ENCODE results near the gene SH3BP5. TPM values are rescaled to one million over a fixed set of nuclear protein-coding genes. Genes with fewer than 3 reads are reported as not detected.

SH3BP5 gene
- total and polyA plus RNA-seq, 2 experiments from 2014 or later = 37.8 to 39.2 TPM

DNA sequence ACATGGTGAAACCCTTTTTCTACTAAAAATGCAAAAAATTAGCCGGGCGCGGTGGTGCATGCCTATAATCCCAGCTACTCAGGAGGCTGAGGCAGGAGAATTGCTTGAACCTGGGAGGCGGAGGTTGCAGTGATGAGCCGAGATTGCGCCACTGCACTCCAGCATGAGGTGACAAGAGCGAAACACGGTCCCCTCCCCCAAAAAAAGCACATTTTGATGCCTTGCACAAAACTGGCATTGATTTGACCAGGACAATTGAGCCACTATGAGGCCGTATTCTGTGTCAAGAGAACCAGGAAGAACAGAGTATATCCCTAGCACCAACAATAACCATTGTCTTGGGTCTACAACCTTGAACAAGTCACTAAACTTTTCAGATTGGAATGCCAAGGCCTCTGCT, 50.6 kb downstream of the SH3BP5 start:
- no peaks in the 10 kb centered on the region for H3K9me2 ChIP-seq (ENCODE audit: insufficient read depth)
- H3K27me3 ChIP-seq (replicated peaks; ENCODE audit: insufficient read depth) = no peaks in the 10 kb centered on the region
- H3K9me3 ChIP-seq (ENCODE audit: low read depth) = no peaks in the 10 kb centered on the region
- in situ Hi-C loops (cut with MboI) = no loop called here
- WGBS, 2 experiments (ENCODE audit: low coverage in 1 of 2, low lambda C conversion rate in 2 of 2, missing lambda C conversion rate in 2 of 2) = 91 to 98% methylated on average over 9 of the region's 9 CpGs
- no peaks in the 10 kb centered on the region for H4K20me1 ChIP-seq (ENCODE audit: insufficient read depth)
- no peak overlapping the region for H3K4me3 ChIP-seq
- no peak for DNase-seq
- no peak overlapping the region for H2AFZ ChIP-seq
- no peaks in the 10 kb centered on the region for H3K36me3 ChIP-seq (ENCODE audit: low read depth)
- H3K4me2 ChIP-seq (ENCODE audit: unreplicated experiment) = no peak overlapping the region
- no peak overlapping the region for H3K9ac ChIP-seq
- peaks cover 3% of the 10 kb centered on the region for H3K4me1 ChIP-seq (ENCODE audit: insufficient read depth)
- H3F3A ChIP-seq (ENCODE audit: insufficient read depth) = no peaks in the 10 kb centered on the region
- peaks cover 99% of the 10 kb centered on the region for H3K79me2 ChIP-seq (ENCODE audit: insufficient read depth)
- no peak for TF ChIP-seq EZH2phosphoT487 (IDR thresholded peaks at IDR 0.05; ENCODE audit: insufficient read depth, low read depth)
- H3K27ac ChIP-seq = no peak overlapping the region

DNA sequence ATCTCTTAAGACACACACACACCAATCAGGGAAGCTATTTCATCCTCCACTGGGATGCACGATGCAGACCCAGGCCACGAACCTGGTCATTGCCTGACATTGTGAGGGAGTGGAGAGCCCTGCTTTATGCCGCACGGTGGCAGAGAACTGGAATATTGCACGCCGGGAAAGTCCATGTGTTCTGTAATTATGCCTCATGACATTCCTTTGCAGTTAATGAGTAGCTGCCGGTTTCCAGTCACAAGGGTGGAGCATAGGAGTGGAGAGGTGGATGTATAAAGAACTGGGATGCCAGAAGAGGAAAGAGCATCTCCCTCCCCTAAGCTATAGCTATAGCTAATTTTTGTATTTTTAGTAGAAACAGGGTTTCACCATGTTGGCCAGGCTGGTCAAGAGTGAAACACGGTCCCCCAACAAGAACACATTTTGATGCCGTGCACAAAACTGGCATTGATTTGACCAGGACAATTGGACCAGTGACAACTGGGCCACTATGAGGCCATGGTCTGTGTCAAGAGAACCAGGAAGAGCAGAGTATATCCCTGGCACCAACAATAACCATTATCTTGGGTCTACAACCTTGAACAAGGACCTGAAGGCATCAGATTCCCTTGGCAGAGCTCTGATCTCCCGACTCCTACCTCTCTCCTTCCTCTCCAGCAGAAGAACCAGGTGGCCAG, 51.4 kb downstream of the SH3BP5 start:
- H3K4me3 ChIP-seq = no peak overlapping the region
- no peak overlapping the region for H3K27ac ChIP-seq
- in situ Hi-C loops (cut with MboI) = no loop called here
- TF ChIP-seq EZH2 (IDR thresholded peaks at IDR 0.05; ENCODE audit: insufficient read depth, poor library complexity, severe bottlenecking) (no peak), EZH2phosphoT487 (IDR thresholded peaks at IDR 0.05; ENCODE audit: insufficient read depth, low read depth) (no peak)
- H3K27me3 ChIP-seq (replicated peaks; ENCODE audit: insufficient read depth) = no peaks in the 10 kb centered on the region
- H3K9me3 ChIP-seq (ENCODE audit: low read depth) = no peaks in the 10 kb centered on the region
- H3K9ac ChIP-seq = no peak overlapping the region
- peaks cover 99% of the 10 kb centered on the region for H3K79me2 ChIP-seq (ENCODE audit: insufficient read depth)
- no peak for DNase-seq
- no peak overlapping the region for H3K4me2 ChIP-seq (ENCODE audit: unreplicated experiment)
- no peaks in the 10 kb centered on the region for H3K36me3 ChIP-seq (ENCODE audit: low read depth)
- H3K4me1 ChIP-seq (ENCODE audit: insufficient read depth) = peaks cover 9% of the 10 kb centered on the region
- no peaks in the 10 kb centered on the region for H3K9me2 ChIP-seq (ENCODE audit: insufficient read depth)
- no peaks in the 10 kb centered on the region for H4K20me1 ChIP-seq (ENCODE audit: insufficient read depth)
- 80 to 82% methylated on average over 10 of the region's 10 CpGs for WGBS, 2 experiments (ENCODE audit: low coverage in 1 of 2, low lambda C conversion rate in 2 of 2, missing lambda C conversion rate in 2 of 2)
- no peaks in the 10 kb centered on the region for H3F3A ChIP-seq (ENCODE audit: insufficient read depth)
- no peak overlapping the region for H2AFZ ChIP-seq

DNA sequence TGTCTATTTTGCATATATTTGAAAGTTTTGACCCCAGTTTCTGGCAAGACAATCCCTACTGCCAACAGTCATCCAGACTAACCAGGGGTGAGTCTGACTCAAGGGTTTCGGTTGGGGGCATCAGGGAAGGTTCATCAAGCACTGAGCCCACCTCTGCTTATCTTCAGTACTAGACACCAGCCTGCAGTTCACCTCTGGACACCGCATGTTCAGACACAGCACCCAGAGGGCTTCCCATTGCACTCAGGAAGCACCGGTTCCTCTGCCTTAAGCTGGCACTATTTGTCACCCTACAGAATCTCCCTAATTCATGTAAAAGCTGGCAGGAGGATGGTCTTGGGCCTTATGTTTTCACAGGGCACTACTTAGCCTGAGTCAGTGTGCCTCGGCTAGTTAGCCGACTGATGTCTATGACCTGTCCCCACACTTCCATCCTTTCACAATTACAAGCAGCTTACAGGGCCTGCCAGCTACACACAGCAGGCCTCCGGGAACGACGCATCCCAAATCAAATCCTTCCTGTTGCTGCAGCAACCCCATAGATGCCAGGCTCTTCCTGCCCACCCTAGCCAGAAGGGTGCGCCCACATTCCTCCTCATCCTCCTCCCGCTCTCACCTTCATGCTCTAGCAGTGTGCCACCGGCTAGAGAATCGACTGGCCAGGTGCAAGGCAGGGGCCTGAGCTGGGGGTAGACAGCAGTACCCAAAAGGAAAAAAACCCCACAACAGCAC, 52.5 kb downstream of the SH3BP5 start:
- no peak overlapping the region for H3K9ac ChIP-seq
- no peak overlapping the region for H3K4me3 ChIP-seq
- no peaks in the 10 kb centered on the region for H4K20me1 ChIP-seq (ENCODE audit: insufficient read depth)
- in situ Hi-C loops (cut with MboI) = no loop called here
- DNase-seq = peak; percentile 46
- peaks cover 11% of the 10 kb centered on the region for H3K4me1 ChIP-seq (ENCODE audit: insufficient read depth)
- no peak overlapping the region for H2AFZ ChIP-seq
- H3K27ac ChIP-seq = no peak overlapping the region
- WGBS, 2 experiments (ENCODE audit: low coverage in 1 of 2, low lambda C conversion rate in 2 of 2, missing lambda C conversion rate in 2 of 2) = 43 to 50% methylated on average over 12 of the region's 12 CpGs
- H3K79me2 ChIP-seq (ENCODE audit: insufficient read depth) = peaks cover 97% of the 10 kb centered on the region
- H3F3A ChIP-seq (ENCODE audit: insufficient read depth) = no peaks in the 10 kb centered on the region
- no peak overlapping the region for H3K4me2 ChIP-seq (ENCODE audit: unreplicated experiment)
- no peak for TF ChIP-seq EZH2 (IDR thresholded peaks at IDR 0.05; ENCODE audit: insufficient read depth, poor library complexity, severe bottlenecking)
- TF ChIP-seq EZH2phosphoT487 (IDR thresholded peaks at IDR 0.05; ENCODE audit: insufficient read depth, low read depth) = no peak
- no peaks in the 10 kb centered on the region for H3K9me2 ChIP-seq (ENCODE audit: insufficient read depth)
- H3K9me3 ChIP-seq (ENCODE audit: low read depth) = no peaks in the 10 kb centered on the region
- no peaks in the 10 kb centered on the region for H3K27me3 ChIP-seq (replicated peaks; ENCODE audit: insufficient read depth)
- no peaks in the 10 kb centered on the region for H3K36me3 ChIP-seq (ENCODE audit: low read depth)

DNA sequence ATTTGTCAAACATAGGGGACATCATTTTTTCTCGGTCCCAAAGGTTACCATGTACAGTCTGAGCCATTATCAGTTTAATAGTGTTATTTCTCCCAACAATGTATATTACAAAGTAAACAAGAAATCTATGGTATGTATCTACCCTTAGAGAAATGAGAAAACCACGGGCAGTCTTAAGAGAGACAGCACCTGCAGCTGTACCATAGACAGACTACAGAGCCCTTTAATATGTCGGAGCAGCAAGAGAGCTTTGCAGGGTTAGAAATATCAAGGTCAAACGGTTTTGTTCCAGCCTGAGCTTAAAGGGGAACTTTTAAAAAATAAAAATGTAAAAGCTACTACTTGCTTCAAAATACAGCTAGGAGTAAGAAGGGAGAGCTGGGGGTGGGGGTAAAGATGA, 53.2 kb downstream of the SH3BP5 start:
- Histone ChIP-seq H3K4me2 (ENCODE audit: unreplicated experiment) (no peak overlapping the region), H3K79me2 (ENCODE audit: insufficient read depth) (peaks cover 97% of the 10 kb centered on the region), H3K27ac (no peak overlapping the region), H3K4me1 (ENCODE audit: insufficient read depth) (peaks cover 11% of the 10 kb centered on the region), H4K20me1 (ENCODE audit: insufficient read depth) (no peaks in the 10 kb centered on the region), H3K36me3 (ENCODE audit: low read depth) (no peaks in the 10 kb centered on the region), H3K9me3 (ENCODE audit: low read depth) (no peaks in the 10 kb centered on the region), H3F3A (ENCODE audit: insufficient read depth) (no peaks in the 10 kb centered on the region), H2AFZ (no peak overlapping the region), H3K9me2 (ENCODE audit: insufficient read depth) (no peaks in the 10 kb centered on the region), H3K9ac (no peak overlapping the region), H3K4me3 (no peak overlapping the region), H3K27me3 (replicated peaks; ENCODE audit: insufficient read depth) (no peaks in the 10 kb centered on the region)
- TF ChIP-seq EZH2 (IDR thresholded peaks at IDR 0.05; ENCODE audit: insufficient read depth, poor library complexity, severe bottlenecking) = no peak
- 70 to 75% methylated on average over 4 of the region's 4 CpGs for WGBS, 2 experiments (ENCODE audit: low coverage in 1 of 2, low lambda C conversion rate in 2 of 2, missing lambda C conversion rate in 2 of 2)
- DNase-seq = no peak
- in situ Hi-C loops (cut with MboI) = no loop called here
